ENCODE data around the gene SV2C.
A peak's percentile ranks its signal among the peaks of the same experiment; 100 is the strongest.

SV2C gene

GRCh38 chr5:76153271-76153670, 70.1 kb downstream of the SV2C start:
- Mint-ChIP-seq H3K27ac (ENCODE audit: low read depth) (no peak overlapping the region), H3K36me3 (ENCODE audit: insufficient read depth) (no peaks in the 10 kb centered on the region), H3K4me3 (no peak overlapping the region), H3K4me1 (peaks cover 7% of the 10 kb centered on the region), H3K9me3 (peaks cover 9% of the 10 kb centered on the region), H3K27me3 (no peaks in the 10 kb centered on the region)
- ATAC-seq (replicated peaks; ENCODE audit: extremely low read depth, poor library complexity, severe bottlenecking) (no peak), DNase-seq (ENCODE audit: low spot score in 2 of 2) (no peak)

DNA sequence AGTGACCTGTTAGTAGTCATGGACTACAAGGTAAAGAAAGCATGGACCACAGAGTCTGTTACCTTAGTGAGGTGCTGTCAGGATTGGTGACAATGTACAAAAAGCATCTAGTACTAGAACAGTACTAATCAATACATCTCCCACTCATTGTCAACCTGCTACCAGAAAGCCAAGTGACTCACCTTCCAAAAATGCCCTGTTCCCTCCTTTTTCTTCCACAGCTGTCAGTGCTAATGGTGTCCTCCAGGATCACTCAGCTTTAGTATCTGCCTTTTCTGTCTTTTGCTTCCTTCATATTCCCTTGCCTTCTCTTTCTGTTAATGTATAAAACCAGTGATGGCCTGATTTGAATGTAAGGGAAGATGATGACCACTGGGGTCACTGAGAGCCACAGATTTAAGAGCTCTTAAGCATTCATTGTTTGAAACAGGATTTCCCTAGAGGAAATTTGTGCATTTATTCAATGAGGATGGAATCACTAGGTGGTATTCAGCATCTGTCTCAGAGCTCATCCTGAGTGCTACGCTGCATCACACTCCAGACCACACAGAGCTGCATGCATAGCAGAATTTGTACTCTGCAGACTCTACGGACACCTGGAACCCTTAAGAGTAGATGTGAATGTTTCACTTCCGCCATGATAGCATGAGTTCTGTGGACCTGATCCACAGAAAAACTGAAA, 71.0 kb downstream of the SV2C start:
- Mint-ChIP-seq H3K9me3 (peaks cover 9% of the 10 kb centered on the region), H3K4me1 (peaks cover 7% of the 10 kb centered on the region), H3K36me3 (ENCODE audit: insufficient read depth) (no peaks in the 10 kb centered on the region), H3K4me3 (no peak overlapping the region), H3K27me3 (no peaks in the 10 kb centered on the region), H3K27ac (ENCODE audit: low read depth) (no peak overlapping the region)
- ATAC-seq (replicated peaks; ENCODE audit: extremely low read depth, poor library complexity, severe bottlenecking) (no peak), DNase-seq (ENCODE audit: low spot score in 2 of 2) (no peak)

DNA sequence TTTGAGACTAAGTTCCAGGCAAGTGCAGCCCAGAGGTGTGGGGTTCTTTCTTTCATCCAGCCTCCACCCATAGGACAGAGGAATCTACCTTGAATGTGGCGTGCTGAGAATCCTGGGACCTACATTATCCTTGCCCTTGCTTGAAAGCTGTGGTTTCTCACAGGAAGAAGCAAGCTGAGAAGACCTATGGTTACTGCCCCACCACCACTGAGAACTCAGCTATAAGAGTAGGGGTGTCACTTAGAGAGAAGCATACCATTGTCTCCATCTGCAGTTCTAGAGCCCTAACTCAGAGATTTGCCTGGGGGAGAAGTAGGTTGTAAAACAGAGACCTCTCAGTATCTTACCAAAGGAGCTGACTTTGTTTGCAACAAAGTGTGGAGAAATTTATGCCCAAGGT, 72.4 kb downstream of the SV2C start:
- ATAC-seq (replicated peaks; ENCODE audit: extremely low read depth, poor library complexity, severe bottlenecking): no peak
- DNase-seq (ENCODE audit: low spot score in 2 of 2): no peak
- Mint-ChIP-seq H3K27me3 (no peaks in the 10 kb centered on the region), H3K36me3 (ENCODE audit: insufficient read depth) (no peaks in the 10 kb centered on the region), H3K4me3 (no peak overlapping the region), H3K27ac (ENCODE audit: low read depth) (peak overlapping the region; percentile 69), H3K9me3 (peaks cover 9% of the 10 kb centered on the region), H3K4me1 (peaks cover 7% of the 10 kb centered on the region)

DNA sequence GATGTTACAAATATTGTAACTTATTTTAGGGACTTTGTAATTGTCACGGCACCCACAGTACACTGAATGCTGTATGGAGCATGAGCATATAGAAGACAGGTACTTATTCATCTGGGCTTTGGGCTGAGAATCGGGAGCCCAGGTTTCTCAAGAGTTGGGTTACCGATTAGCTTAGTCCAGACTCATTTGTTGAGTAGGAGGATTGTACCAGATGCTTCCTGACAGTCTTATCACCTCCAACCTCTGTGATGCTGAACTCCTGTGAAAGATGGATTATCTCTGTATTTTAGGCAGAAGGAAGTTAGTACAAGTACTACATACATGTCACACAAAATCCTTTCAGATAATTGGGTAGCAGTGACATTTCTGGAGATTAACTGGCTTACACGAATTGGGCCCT, 79.2 kb downstream of the SV2C start:
- Mint-ChIP-seq H3K4me1 (no peaks in the 10 kb centered on the region), H3K27me3 (no peaks in the 10 kb centered on the region), H3K4me3 (no peak overlapping the region), H3K36me3 (ENCODE audit: insufficient read depth) (no peaks in the 10 kb centered on the region), H3K9me3 (no peaks in the 10 kb centered on the region), H3K27ac (ENCODE audit: low read depth) (no peak overlapping the region)
- no peak for DNase-seq (ENCODE audit: low spot score in 2 of 2)
- no peak for ATAC-seq (replicated peaks; ENCODE audit: extremely low read depth, poor library complexity, severe bottlenecking)

GRCh38 chr5:76163111-76163628, 80.0 kb downstream of the SV2C start:
- DNase-seq (ENCODE audit: low spot score in 2 of 2) (no peak), ATAC-seq (replicated peaks; ENCODE audit: extremely low read depth, poor library complexity, severe bottlenecking) (no peak)
- H3K27ac Mint-ChIP-seq (ENCODE audit: low read depth): no peak overlapping the region
- H3K36me3 Mint-ChIP-seq (ENCODE audit: insufficient read depth): no peaks in the 10 kb centered on the region
- H3K27me3 Mint-ChIP-seq: no peaks in the 10 kb centered on the region
- no peaks in the 10 kb centered on the region for H3K9me3 Mint-ChIP-seq
- no peak overlapping the region for H3K4me3 Mint-ChIP-seq
- no peaks in the 10 kb centered on the region for H3K4me1 Mint-ChIP-seq

DNA sequence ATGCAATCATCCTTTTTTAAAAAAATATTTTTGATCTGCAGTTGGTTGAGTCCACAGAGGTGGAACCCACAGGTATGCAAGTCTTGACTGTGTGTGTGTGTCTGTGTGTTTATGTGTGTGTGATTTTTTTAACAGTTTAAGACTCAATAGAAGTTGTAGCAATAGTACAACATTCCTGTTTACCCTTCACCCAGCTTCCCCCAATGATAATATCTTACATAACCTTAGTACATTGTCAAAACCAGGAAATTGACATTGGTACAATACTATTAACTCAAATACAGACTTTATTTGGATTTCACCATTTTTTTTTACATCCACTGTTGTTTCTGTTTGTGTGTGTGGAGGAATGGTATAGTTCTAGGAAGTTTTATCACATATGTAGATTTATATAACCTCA, 81.8 kb downstream of the SV2C start:
- no peaks in the 10 kb centered on the region for H3K4me1 Mint-ChIP-seq
- no peaks in the 10 kb centered on the region for H3K36me3 Mint-ChIP-seq (ENCODE audit: insufficient read depth)
- H3K27me3 Mint-ChIP-seq: no peaks in the 10 kb centered on the region
- DNase-seq (ENCODE audit: low spot score in 2 of 2) (no peak), ATAC-seq (replicated peaks; ENCODE audit: extremely low read depth, poor library complexity, severe bottlenecking) (no peak)
- no peak overlapping the region for H3K27ac Mint-ChIP-seq (ENCODE audit: low read depth)
- H3K9me3 Mint-ChIP-seq: no peaks in the 10 kb centered on the region
- no peak overlapping the region for H3K4me3 Mint-ChIP-seq

GRCh38 chr5:76165711-76166374, 82.7 kb downstream of the SV2C start:
- H3K9me3 Mint-ChIP-seq: no peaks in the 10 kb centered on the region
- H3K36me3 Mint-ChIP-seq (ENCODE audit: insufficient read depth): no peaks in the 10 kb centered on the region
- H3K4me3 Mint-ChIP-seq: no peak overlapping the region
- H3K4me1 Mint-ChIP-seq: no peaks in the 10 kb centered on the region
- no peak overlapping the region for H3K27ac Mint-ChIP-seq (ENCODE audit: low read depth)
- ATAC-seq (replicated peaks; ENCODE audit: extremely low read depth, poor library complexity, severe bottlenecking): no peak
- H3K27me3 Mint-ChIP-seq: no peaks in the 10 kb centered on the region
- DNase-seq (ENCODE audit: low spot score in 2 of 2): no peak

DNA sequence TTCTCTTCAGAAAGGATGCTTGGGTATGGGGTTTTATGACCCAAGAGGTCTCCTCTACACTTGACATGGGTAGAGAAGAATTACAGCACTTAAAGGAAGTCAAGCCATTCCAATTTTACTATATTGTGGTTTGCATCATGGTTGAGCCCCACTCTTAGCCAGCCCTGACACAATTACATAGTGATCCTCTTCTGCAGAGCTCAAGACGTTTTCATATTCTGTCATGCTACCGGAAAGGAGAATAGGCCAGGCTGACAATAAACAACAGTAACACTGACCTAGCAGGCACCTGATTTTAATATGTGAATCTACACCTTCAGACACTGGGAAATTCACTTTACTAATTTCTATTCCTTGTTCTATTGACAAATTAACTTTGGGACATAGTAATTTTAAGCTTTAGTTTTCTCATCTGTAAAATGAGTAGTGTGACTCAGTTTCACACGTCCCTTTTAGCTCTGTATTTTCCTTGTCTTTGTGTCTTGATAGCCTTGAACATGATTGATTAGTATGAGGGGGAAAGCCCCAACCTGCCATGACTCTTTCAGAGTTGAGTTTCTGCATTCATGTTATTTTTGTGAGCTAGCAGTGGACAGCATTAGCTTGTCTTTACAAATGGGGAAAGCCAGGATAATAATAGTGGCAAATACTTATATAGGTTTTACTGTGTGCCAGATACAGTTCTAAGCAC, 83.8 kb downstream of the SV2C start:
- H3K36me3 Mint-ChIP-seq (ENCODE audit: insufficient read depth): no peaks in the 10 kb centered on the region
- no peak overlapping the region for H3K27ac Mint-ChIP-seq (ENCODE audit: low read depth)
- no peaks in the 10 kb centered on the region for H3K4me1 Mint-ChIP-seq
- H3K9me3 Mint-ChIP-seq: no peaks in the 10 kb centered on the region
- DNase-seq (ENCODE audit: low spot score in 2 of 2) (no peak), ATAC-seq (replicated peaks; ENCODE audit: extremely low read depth, poor library complexity, severe bottlenecking) (no peak)
- no peak overlapping the region for H3K4me3 Mint-ChIP-seq
- H3K27me3 Mint-ChIP-seq: no peaks in the 10 kb centered on the region

DNA sequence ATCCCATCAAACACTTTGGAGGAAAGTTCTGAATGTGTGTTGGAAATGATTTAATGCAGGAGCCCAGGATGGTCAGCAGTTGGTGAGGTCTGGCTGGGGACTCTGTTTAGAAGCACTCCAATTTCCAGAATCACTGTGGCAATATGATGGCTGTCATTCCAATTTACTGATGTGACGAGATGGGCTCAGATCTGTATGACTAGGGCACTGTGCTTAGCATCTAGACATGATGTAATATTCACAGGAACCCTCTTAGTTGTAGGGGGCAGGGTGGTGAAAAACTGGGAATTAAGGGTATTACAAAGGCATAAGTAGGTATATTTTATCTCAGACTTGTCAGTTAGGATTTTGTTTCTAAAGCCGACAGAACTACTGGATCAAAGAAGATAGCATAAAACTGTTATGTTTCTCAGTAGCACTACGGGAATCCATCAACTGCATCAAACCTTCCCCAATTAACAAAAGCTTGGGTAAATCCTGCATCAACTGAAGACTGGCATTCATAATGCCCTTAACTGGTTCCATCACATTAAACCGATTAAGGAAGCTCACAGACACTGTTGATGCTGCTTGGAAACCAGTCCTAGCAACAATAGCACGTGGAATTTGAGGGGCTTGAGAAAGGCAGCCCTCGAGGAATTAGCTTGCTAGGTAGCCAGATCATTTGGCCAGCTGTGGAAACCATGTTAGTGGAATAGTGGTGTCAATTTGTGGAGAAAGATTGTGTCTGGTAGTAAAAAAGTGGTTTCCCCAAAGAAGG, 86.1 kb downstream of the SV2C start:
- Mint-ChIP-seq H3K27ac (ENCODE audit: low read depth) (no peak overlapping the region), H3K27me3 (no peaks in the 10 kb centered on the region), H3K9me3 (no peaks in the 10 kb centered on the region), H3K36me3 (ENCODE audit: insufficient read depth) (no peaks in the 10 kb centered on the region), H3K4me1 (no peaks in the 10 kb centered on the region), H3K4me3 (no peak overlapping the region)
- no peak for ATAC-seq (replicated peaks; ENCODE audit: extremely low read depth, poor library complexity, severe bottlenecking)
- no peak for DNase-seq (ENCODE audit: low spot score in 2 of 2)

- DNase-seq (ENCODE audit: low spot score in 2 of 2) (no peak), ATAC-seq (replicated peaks; ENCODE audit: extremely low read depth, poor library complexity, severe bottlenecking) (no peak)
- H3K4me3 Mint-ChIP-seq: no peak overlapping the region
- H3K27ac Mint-ChIP-seq (ENCODE audit: low read depth): no peak overlapping the region
- H3K27me3 Mint-ChIP-seq: no peaks in the 10 kb centered on the region
- H3K9me3 Mint-ChIP-seq: no peaks in the 10 kb centered on the region
- H3K4me1 Mint-ChIP-seq: peaks cover 20% of the 10 kb centered on the region
- H3K36me3 Mint-ChIP-seq (ENCODE audit: insufficient read depth): peaks cover 2% of the 10 kb centered on the region
Measured at GRCh38 chr5:76174101-76174500, 90.9 kb downstream of the SV2C start.

GRCh38 chr5:76175051-76175666, 92.0 kb downstream of the SV2C start:
- DNase-seq (ENCODE audit: low spot score in 2 of 2) (peak in 1 of 2 donors; percentile 23), ATAC-seq (replicated peaks; ENCODE audit: extremely low read depth, poor library complexity, severe bottlenecking) (peak; percentile 64)
- peak overlapping the region; percentile 72 for H3K4me3 Mint-ChIP-seq
- H3K27me3 Mint-ChIP-seq: no peaks in the 10 kb centered on the region
- H3K9me3 Mint-ChIP-seq: no peaks in the 10 kb centered on the region
- peaks cover 20% of the 10 kb centered on the region for H3K4me1 Mint-ChIP-seq
- peaks cover 2% of the 10 kb centered on the region for H3K36me3 Mint-ChIP-seq (ENCODE audit: insufficient read depth)
- peak overlapping the region; percentile 87 for H3K27ac Mint-ChIP-seq (ENCODE audit: low read depth)

DNA sequence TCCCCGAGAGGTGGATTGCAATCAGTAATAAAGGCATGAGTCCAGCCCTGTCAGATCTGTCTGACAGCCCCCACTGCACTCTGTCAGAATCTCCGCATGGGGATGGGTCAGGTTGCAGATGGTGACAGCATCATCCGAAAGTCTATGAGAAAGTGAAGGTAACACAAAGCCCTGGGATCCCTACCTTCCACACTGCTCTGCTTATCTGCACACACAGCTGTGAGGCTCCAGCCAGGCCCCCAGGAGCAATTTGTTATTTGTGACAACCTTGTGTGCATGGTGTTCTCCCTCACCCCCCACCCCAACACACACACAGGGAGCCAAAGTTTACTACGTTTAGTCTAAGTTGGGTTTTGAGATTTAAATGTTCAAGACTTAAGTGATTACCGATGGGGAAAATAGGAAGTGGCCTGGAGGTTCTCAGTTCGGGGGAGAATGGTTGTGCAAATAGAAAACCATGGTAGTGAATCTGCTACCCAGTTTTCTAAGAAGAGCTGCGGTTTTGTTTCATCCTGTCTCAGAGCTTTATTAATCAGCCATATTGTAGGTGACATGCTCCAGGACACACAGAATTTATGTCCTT, 92.7 kb downstream of the SV2C start:
- Mint-ChIP-seq H3K9me3 (no peaks in the 10 kb centered on the region), H3K36me3 (ENCODE audit: insufficient read depth) (peaks cover 2% of the 10 kb centered on the region), H3K4me3 (peak overlapping the region; percentile 72), H3K27ac (ENCODE audit: low read depth) (peak overlapping the region; percentile 87), H3K27me3 (no peaks in the 10 kb centered on the region), H3K4me1 (peaks cover 20% of the 10 kb centered on the region)
- ATAC-seq (replicated peaks; ENCODE audit: extremely low read depth, poor library complexity, severe bottlenecking) (peak; percentile 53), DNase-seq (ENCODE audit: low spot score in 2 of 2) (no peak)

All from central memory CD8-positive, alpha-beta T cell (primary cell).